ENCODE results near the gene WASF2.

GRCh38 chr1:27366113-27366410 is 123.9 kb downstream of the WASF2 start:
- TF ChIP-seq YY1 (IDR thresholded peaks at IDR 0.05; ENCODE audit: low read depth), result no peak
- no peak for TF ChIP-seq REST (IDR thresholded peaks at IDR 0.05; ENCODE audit: low read depth)
- TF ChIP-seq ZBTB7A (IDR thresholded peaks at IDR 0.05; ENCODE audit: low read depth), result no peak; the same call in 1 of the 2 replicates
- no peak; the same call in 1 of the 2 replicates for TF ChIP-seq MAX (IDR thresholded peaks at IDR 0.05)
- TF ChIP-seq TCF12 (IDR thresholded peaks at IDR 0.05; ENCODE audit: low read depth), result no peak
- no peak for TF ChIP-seq FOXM1 (IDR thresholded peaks at IDR 0.05; ENCODE audit: borderline replicate concordance, low read depth)
- TF ChIP-seq TAF1 (IDR thresholded peaks at IDR 0.05; ENCODE audit: low read depth), result no peak
- no peak for TF ChIP-seq EP300 (IDR thresholded peaks at IDR 0.05; ENCODE audit: borderline replicate concordance)
- no peak for TF ChIP-seq RAD21 (IDR thresholded peaks at IDR 0.05; ENCODE audit: low read depth)
- no peak for TF ChIP-seq CEBPB (IDR thresholded peaks at IDR 0.05)
- no peak for TF ChIP-seq USF1 (IDR thresholded peaks at IDR 0.05)
- TF ChIP-seq EGR1 (IDR thresholded peaks at IDR 0.05), result peak; percentile 89
- no peak for TF ChIP-seq TEAD4 (IDR thresholded peaks at IDR 0.05)

Data from Ishikawa (cell line).